ENCODE results near the gene CPNE4. TPM values are rescaled to one million over a fixed set of nuclear protein-coding genes. Genes with fewer than 3 reads are reported as not detected.

Gene CPNE4
- total RNA-seq, result under 1 TPM in 2 of 4 donors, not detected in 2; 0.17 to 0.52 TPM

- peak within 1 kb of the TSS; percentile 12 to 24 (median 18) for H3K4me3 ChIP-seq
Measured at GRCh38 chr3:132034486-132035464, at the start of gene CPNE4. CPNE4 (minus strand) TSS chr3:132035014.

GRCh38 chr3:132083583-132084279 is 48.9 kb upstream of the CPNE4 start:
- Histone ChIP-seq H3K36me3 (no peaks in the 10 kb centered on the region), H3K27ac (replicated peaks in 1 of 4) (no peak overlapping the region), H3K4me1 (no peaks in the 10 kb centered on the region), H3K9me3 (no peaks in the 10 kb centered on the region), H3K4me3 (no peak overlapping the region), H3K27me3 (no peaks in the 10 kb centered on the region)
- WGBS, result 77% methylated on average over 6 of the region's 6 CpGs
- no peak for DNase-seq (ENCODE audit: extremely low spot score)
- intact Hi-C loops (cut with DNase I), result no loop called here
- no peak for TF ChIP-seq POLR2AphosphoS5 (IDR thresholded peaks at IDR 0.05)
- TF ChIP-seq CTCF (IDR thresholded peaks at IDR 0.05), result no peak
- TF ChIP-seq EP300 (IDR thresholded peaks at IDR 0.05), result no peak
- TF ChIP-seq POLR2A (IDR thresholded peaks at IDR 0.05; ENCODE audit: low read depth), result no peak

More at GRCh38 chr3:132034486-132035464, at the start of gene CPNE4:
- WGBS, result 5% methylated on average over 46 of the region's 49 CpGs
- no peak for DNase-seq (ENCODE audit: extremely low spot score)
- no peak for TF ChIP-seq POLR2AphosphoS5 (IDR thresholded peaks at IDR 0.05)
- TF ChIP-seq POLR2A (IDR thresholded peaks at IDR 0.05; ENCODE audit: low read depth), result no peak
- no peak for TF ChIP-seq EP300 (IDR thresholded peaks at IDR 0.05)
- peak; percentile 34 to 47 (median 35) for TF ChIP-seq CTCF (IDR thresholded peaks at IDR 0.05)
- peaks cover 0 to 64% (median 18%) of the 10 kb centered on the region in 4 donors for H3K27me3 ChIP-seq
- no peak within 1 kb of the TSS for H3K27ac ChIP-seq (replicated peaks in 1 of 4)
- H3K36me3 ChIP-seq, result no peaks in the 10 kb centered on the region
- peaks cover 3 to 17% (median 10%) of the 10 kb centered on the region in 4 donors for H3K4me1 ChIP-seq
- intact Hi-C loops (cut with DNase I), result no loop called here
- no peaks in the 10 kb centered on the region for H3K9me3 ChIP-seq

- Histone ChIP-seq H3K36me3 (no peaks in the 10 kb centered on the region), H3K4me3 (no peak overlapping the region), H3K27me3 (no peaks in the 10 kb centered on the region), H3K4me1 (no peaks in the 10 kb centered on the region), H3K9me3 (no peaks in the 10 kb centered on the region), H3K27ac (replicated peaks in 1 of 4) (no peak overlapping the region)
- DNase-seq (ENCODE audit: extremely low spot score), result no peak
- WGBS, result 83% methylated on average over 3 of the region's 3 CpGs
- intact Hi-C loops (cut with DNase I), result no loop called here
- TF ChIP-seq EP300 (IDR thresholded peaks at IDR 0.05) (no peak), CTCF (IDR thresholded peaks at IDR 0.05) (no peak), POLR2A (IDR thresholded peaks at IDR 0.05; ENCODE audit: low read depth) (no peak), POLR2AphosphoS5 (IDR thresholded peaks at IDR 0.05) (no peak)
Measured at GRCh38 chr3:132083159-132083558, 48.3 kb upstream of the CPNE4 start.

GRCh38 chr3:132079147-132079546 is 44.3 kb upstream of the CPNE4 start:
- no peak for DNase-seq (ENCODE audit: extremely low spot score)
- Histone ChIP-seq H3K27me3 (no peaks in the 10 kb centered on the region), H3K4me3 (no peak overlapping the region), H3K4me1 (no peaks in the 10 kb centered on the region), H3K27ac (replicated peaks in 1 of 4) (no peak overlapping the region), H3K36me3 (no peaks in the 10 kb centered on the region), H3K9me3 (no peaks in the 10 kb centered on the region)
- intact Hi-C loops (cut with DNase I), result no loop called here
- 60% methylated on average over 1 of the region's 1 CpG for WGBS
- TF ChIP-seq CTCF (IDR thresholded peaks at IDR 0.05) (no peak), POLR2AphosphoS5 (IDR thresholded peaks at IDR 0.05) (no peak), EP300 (IDR thresholded peaks at IDR 0.05) (no peak), POLR2A (IDR thresholded peaks at IDR 0.05; ENCODE audit: low read depth) (no peak)
